H1 (cell line): Measurements from ENCODE around the gene IFNK. TPM values are rescaled to one million over a fixed set of nuclear protein-coding genes. Genes with fewer than 3 reads are reported as not detected.

Source experiments
- CTCF ChIA-PET: fragments of 300-600 bp; sonication (Branson Sonifier 250); formaldehyde crosslinking; loops from one replicate; lab custom pipeline; 2021; ENCODE audit not compliant: partially characterized antibody; lab: Charles Lee
- POLR2A ChIA-PET: fragments of 300-600 bp; sonication (Branson Sonifier 250); formaldehyde crosslinking; loops from one replicate; lab custom pipeline; 2021; ENCODE audit warnings: inconsistent platforms; ENCODE audit not compliant: partially characterized antibody; lab: Charles Lee
- DNase-seq, 2 experiments: peaks; one replicate each; pipeline versions ENCODE4 v3.0.0 to v3.0.0-alpha.2; 2010 to 2022; ENCODE audit warnings: low spot score in 2 of 2, low read depth in 1 of 2, mixed read lengths in 1 of 2
- FAIRE-seq: peaks from 2 replicates; lab custom pipeline; 2011; peaks lifted over from hg19 to GRCh38; lab: Jason Lieb, UNC
- H2AFZ ChIP-seq: 2 replicates; pipeline ENCODE4 v1.8.1; 2012; ENCODE audit warnings: low read length, inconsistent platforms
- H2AK5ac ChIP-seq: 2 replicates; pipeline ENCODE4 v1.6.1; 2013; ENCODE audit warnings: low read depth, low read length
- H2BK120ac ChIP-seq: replicated peaks from 2 replicates; pipeline ENCODE3; 2013; ENCODE audit warnings: low read depth, low read length, inconsistent platforms
- H2BK12ac ChIP-seq: 2 replicates; pipeline ENCODE4 v1.6.1; 2013; ENCODE audit warnings: low read depth, low read length
- H2BK15ac ChIP-seq: 2 replicates; pipeline ENCODE4 v1.6.1; 2013; ENCODE audit warnings: low read length
- H2BK20ac ChIP-seq: 2 replicates; pipeline ENCODE4 v1.6.1; 2013; ENCODE audit warnings: low read length
- H2BK5ac ChIP-seq: 2 replicates; pipeline ENCODE4 v1.6.1; 2013; ENCODE audit warnings: low read depth, low read length
- H3K14ac ChIP-seq: 2 replicates; pipeline ENCODE4 v1.6.1; 2013; ENCODE audit warnings: inconsistent platforms; ENCODE audit not compliant: insufficient read length
- H3K18ac ChIP-seq: 2 replicates; pipeline ENCODE4 v1.6.1; 2013; ENCODE audit warnings: low read length; ENCODE audit errors: extremely low read depth
- H3K23ac ChIP-seq: 2 replicates; pipeline ENCODE4 v1.6.1; 2013; ENCODE audit warnings: inconsistent platforms; ENCODE audit not compliant: insufficient read length
- H3K23me2 ChIP-seq: 2 replicates; pipeline ENCODE4 v1.6.1; 2013; ENCODE audit warnings: low read depth, low read length
- H3K27ac ChIP-seq: 2 replicates; pipeline ENCODE4 v1.6.1; 2011; ENCODE audit warnings: low read depth, low read length, inconsistent platforms
- H3K27me3 ChIP-seq, 4 experiments: replicated peaks in 1 of 4; 1 replicate in 1 of 4; 2 replicates in 3 of 4; pipeline versions ENCODE4 v1.6.1 to v1.8.1; 2011 to 2013; ENCODE audit warnings: low read length in 3 of 4, mild to moderate bottlenecking in 3 of 4, inconsistent platforms in 2 of 4, mixed read lengths in 2 of 4, moderate library complexity in 1 of 4; ENCODE audit not compliant: control insufficient read depth in 3 of 4, insufficient read depth in 3 of 4; ENCODE audit errors: extremely low read depth in 1 of 4
- H3K36me3 ChIP-seq, 4 experiments: 2 replicates each; pipeline versions ENCODE4 v1.6.1 to v1.8.1; 2011 to 2013; ENCODE audit warnings: mild to moderate bottlenecking in 4 of 4, low read length in 3 of 4, moderate library complexity in 2 of 4, control low read depth in 1 of 4, inconsistent platforms in 1 of 4; ENCODE audit not compliant: insufficient read depth in 4 of 4, control insufficient read depth in 2 of 4
- H3K4ac ChIP-seq: replicated peaks from 2 replicates; pipeline ENCODE3; 2013; ENCODE audit warnings: low read length, low read depth, mixed read lengths, inconsistent platforms; ENCODE audit not compliant: insufficient read length
- H3K4me1 ChIP-seq, 4 experiments: replicated peaks in 1 of 4; 1 replicate in 1 of 4; 2 replicates in 3 of 4; pipeline versions ENCODE4 v1.6.1 to v1.8.1; 2011 to 2013; ENCODE audit warnings: low read length in 3 of 4, inconsistent platforms in 2 of 4, mixed read lengths in 1 of 4; ENCODE audit not compliant: insufficient read depth in 4 of 4, control insufficient read depth in 3 of 4
- H3K4me2 ChIP-seq, 2 experiments: 2 replicates each; pipeline versions ENCODE4 v1.6.1 to v1.8.1; 2011 to 2013; ENCODE audit warnings: low read depth in 2 of 2, low read length in 2 of 2, control low read depth in 1 of 2, inconsistent platforms in 1 of 2, mild to moderate bottlenecking in 1 of 2; ENCODE audit not compliant: insufficient read depth in 1 of 2
- H3K4me3 ChIP-seq, 4 experiments: fragments of 200-600, 300-600 bp in 1 of 4; sonication (generic), shearing (Covaris generic), sonication (Bioruptor Twin) in 1 of 4; 2 replicates each; pipeline versions ENCODE4 v1.5.1 to v1.8.1; 2011 to 2016; ENCODE audit warnings: low read length in 4 of 4, low read depth in 3 of 4, control low read depth in 2 of 4, inconsistent platforms in 2 of 4, mild to moderate bottlenecking in 2 of 4, mixed read lengths in 1 of 4, moderate library complexity in 1 of 4; ENCODE audit not compliant: insufficient read depth in 2 of 4; ENCODE audit errors: extremely low read depth in 1 of 4
- H3K56ac ChIP-seq: replicated peaks from 2 replicates; pipeline ENCODE3; 2013; ENCODE audit warnings: low read depth, mild to moderate bottlenecking, mixed read lengths, low read length, inconsistent platforms; ENCODE audit not compliant: insufficient read length
- H3K79me1 ChIP-seq: 2 replicates; pipeline ENCODE4 v1.6.1; 2013; ENCODE audit warnings: low read depth, low read length, control low read depth
- H3K79me2 ChIP-seq, 2 experiments: 2 replicates each; pipeline versions ENCODE4 v1.6.1 to v1.8.1; 2012 to 2013; ENCODE audit warnings: low read length in 2 of 2, mild to moderate bottlenecking in 2 of 2, inconsistent platforms in 1 of 2; ENCODE audit not compliant: insufficient read depth in 2 of 2, control insufficient read depth in 1 of 2
- H3K9ac ChIP-seq, 4 experiments: replicated peaks in 1 of 4; 1 replicate in 1 of 4; 2 replicates in 3 of 4; pipeline versions ENCODE4 v1.6.1 to v1.8.1; 2011 to 2013; ENCODE audit warnings: low read depth in 3 of 4, low read length in 3 of 4, control low read depth in 2 of 4, mild to moderate bottlenecking in 2 of 4, moderate library complexity in 2 of 4, inconsistent platforms in 1 of 4; ENCODE audit errors: extremely low read depth in 1 of 4
- H3K9me3 ChIP-seq, 2 experiments: 2 replicates each; pipeline versions ENCODE4 v1.6.1 to v1.8.1; 2012 to 2013; ENCODE audit warnings: mild to moderate bottlenecking in 2 of 2, moderate library complexity in 2 of 2, control low read depth in 1 of 2, inconsistent platforms in 1 of 2, low read depth in 1 of 2, low read length in 1 of 2, mixed read lengths in 1 of 2; ENCODE audit not compliant: insufficient read depth in 2 of 2
- H4K20me1 ChIP-seq, 2 experiments: replicated peaks in 1 of 2; 2 replicates each; pipeline versions ENCODE3 to v1.8.1; 2011 to 2013; ENCODE audit warnings: inconsistent platforms in 2 of 2, low read length in 2 of 2, mild to moderate bottlenecking in 1 of 2; ENCODE audit not compliant: insufficient read depth in 2 of 2, control insufficient read depth in 1 of 2
- H4K5ac ChIP-seq: 2 replicates; pipeline ENCODE4 v1.6.1; 2013; ENCODE audit warnings: low read length, low read depth, mixed read lengths, inconsistent platforms; ENCODE audit not compliant: insufficient read length
- H4K8ac ChIP-seq: 2 replicates; pipeline ENCODE4 v1.8.0; 2013; ENCODE audit warnings: mild to moderate bottlenecking, moderate library complexity, low read length, inconsistent platforms; ENCODE audit not compliant: insufficient read depth; ENCODE audit errors: extremely low read depth
- H4K91ac ChIP-seq: replicated peaks from 2 replicates; pipeline ENCODE3; 2013; ENCODE audit warnings: low read length, mixed read lengths, inconsistent platforms; ENCODE audit not compliant: insufficient read length
- ASH2L ChIP-seq: fragments of 200-600, 300-600 bp; sonication (generic); IDR thresholded peaks from one replicate; pipeline ENCODE4 v1.7.1; 2017; ENCODE audit warnings: low read length
- CHD2 ChIP-seq: IDR thresholded peaks from 2 replicates; pipeline ENCODE4 v1.6.1; 2012; ENCODE audit warnings: low read length, improper control_type of control experiment
- EP300 ChIP-seq, 2 experiments: IDR thresholded peaks; 1 replicate in 1 of 2; 2 replicates in 1 of 2; pipeline ENCODE4 v1.6.1; 2011 to 2012; ENCODE audit warnings: low read depth in 2 of 2, low read length in 2 of 2, mild to moderate bottlenecking in 2 of 2, borderline replicate concordance in 1 of 2, inconsistent platforms in 1 of 2, moderate library complexity in 1 of 2
- HDAC6 ChIP-seq: IDR thresholded peaks from one replicate; pipeline ENCODE4 v1.7.1; 2012; ENCODE audit warnings: low read depth, mild to moderate bottlenecking, inconsistent platforms, low read length, moderate library complexity
- KDM1A ChIP-seq: fragments of 200-600, 300-600 bp; sonication (generic); IDR thresholded peaks from 2 replicates; pipeline ENCODE4 v1.7.1; 2016; ENCODE audit warnings: mild to moderate bottlenecking, low read length, borderline replicate concordance
- RBBP5 ChIP-seq: IDR thresholded peaks from 2 replicates; pipeline ENCODE4 v1.7.1; 2012; ENCODE audit warnings: low read depth, mild to moderate bottlenecking, inconsistent platforms, low read length, moderate library complexity, borderline replicate concordance
- SIX5 ChIP-seq: IDR thresholded peaks from 2 replicates; pipeline ENCODE4 v1.6.1; 2011; ENCODE audit warnings: mild to moderate bottlenecking, low read depth, low read length
- SP1 ChIP-seq: IDR thresholded peaks from 2 replicates; pipeline ENCODE4 v1.6.1; 2011; ENCODE audit warnings: low read depth, low read length
- TCF12 ChIP-seq: IDR thresholded peaks from 2 replicates; pipeline ENCODE4 v1.6.1; 2011; ENCODE audit warnings: low read depth, mild to moderate bottlenecking, low read length
- TEAD4 ChIP-seq: IDR thresholded peaks from 2 replicates; pipeline ENCODE4 v1.6.1; 2012; ENCODE audit warnings: low read depth, low read length, inconsistent platforms, mixed read lengths
- USF2 ChIP-seq: IDR thresholded peaks from 2 replicates; pipeline ENCODE4 v1.6.1; 2011; ENCODE audit warnings: low read length, improper control_type of control experiment
- WGBS, 2 experiments: shearing (Covaris generic) in 1 of 2; methylation state at CpG; one replicate each; pipeline versions ENCODE4 v1.1.6 to v1.1.7; 2013 to 2015; ENCODE audit warnings: low lambda C conversion rate in 2 of 2, mixed read lengths in 2 of 2, inconsistent platforms in 1 of 2, low coverage in 1 of 2, missing lambda C conversion rate in 1 of 2; ENCODE audit not compliant: insufficient replicate concordance in 2 of 2, insufficient coverage in 1 of 2, insufficient read length in 1 of 2; ENCODE audit errors: extremely low coverage in 1 of 2, missing lambda C conversion rate in 1 of 2; 5-methylcytosine and 5-hydroxymethylcytosine counted together
- polyA plus RNA-seq, 7 experiments: library from polyadenylated mRNA; depleted of rRNA in 3 of 7; stranded (reverse) in 5 of 7; unstranded in 2 of 7; fragments of >200 nt in 5 of 7; fragments of 200-250 nt in 2 of 7; gene quantifications; 1 replicate in 5 of 7; 2 replicates in 1 of 7; 4 replicates in 1 of 7; pipeline versions ENCODE4 v1.2.1 to v1.2.3, GENCODE V29; 2011 to 2013; ENCODE audit warnings: missing spikeins in 2 of 7, mixed read lengths in 2 of 7
- total RNA-seq: library from RNA; stranded (reverse); fragmentation: NEBNext Ultra II Directional; extraction: Animal tissue kit (Norgen Biotek cat#: 25700); gene quantifications from 2 replicates; pipeline ENCODE4 v1.2.1, GENCODE V29; 2021

IFNK gene
- total and polyA plus RNA-seq, 2 of the 8 experiments (the other 6 are each of a cell fraction or from before 2014, with no cell fraction given) = not detected

GRCh38 chr9:27487927-27488326, 36.2 kb upstream of the IFNK start:
- DNase-seq = no peak
- Histone ChIP-seq H2BK120ac (no peak overlapping the region), H3K4ac (no peak overlapping the region), H2BK12ac (no peak overlapping the region; the same call in 1 of the 2 replicates), H3K27me3 (no peaks in the 10 kb centered on the region), H3K4me1 (peaks cover 11 to 27% (median 18%) of the 10 kb centered on the region in 4 experiments; a peak in 6 of 7 replicates), H3K9me3 (no peaks in the 10 kb centered on the region), H3K79me1 (peaks cover 2% of the 10 kb centered on the region; the same call in 1 of the 2 replicates), H4K8ac (no peak overlapping the region), H3K23ac (no peak overlapping the region), H2BK20ac (no peak overlapping the region), H3K9ac (no peak overlapping the region), H2AFZ (no peak overlapping the region), H4K91ac (no peak overlapping the region), H4K5ac (no peak overlapping the region), H3K27ac (peak overlapping the region; percentile 22; the same call in 1 of the 2 replicates), H3K36me3 (no peaks in the 10 kb centered on the region), H4K20me1 (no peaks in the 10 kb centered on the region), H3K4me2 (peak overlapping the region; percentile 27 to 43; a peak in 3 of 4 replicates), H3K18ac (no peak overlapping the region), H3K56ac (no peak overlapping the region), H3K79me2 (peaks cover 0 to 3% of the 10 kb centered on the region in 2 experiments; a peak in 1 of 4 replicates), H3K23me2 (no peaks in the 10 kb centered on the region), H3K14ac (no peak overlapping the region), H2BK15ac (no peak overlapping the region), H2AK5ac (no peak overlapping the region), H3K4me3 (no peak overlapping the region; a peak in 1 of 8 replicates), H2BK5ac (no peak overlapping the region)
- ChIA-PET CTCF (interaction anchor here (0.6 to 5.2 kb wide), 6 partner anchors 9 to 667 kb away, joined by 3 to 32 read pairs (median 12); partner anchors contain the start of gene MOB3B), POLR2A (no interaction called here)
- peak; percentile 28 for FAIRE-seq
- WGBS, 2 experiments = 81% methylated on average over 1 of the region's 1 CpG; no CpG with 5 or more reads in 1 of the 2 experiments
- TF ChIP-seq KDM1A (no peak), TCF12 (0 out of 2 replicates have a peak, but pooled peaks have one; percentile 70), ASH2L (peak; percentile 57), RBBP5 (peak; percentile 45; the same call in 1 of the 2 replicates), EP300 (IDR thresholded peaks at IDR 0.05; ENCODE audit: borderline replicate concordance in 1 of 2, low read depth in 2 of 2, low read length in 2 of 2) (peak in 1 of 2 experiments; percentile 59; a peak in 1 of 3 replicates), SIX5 (no peak), TEAD4 (peak; percentile 36; the same call in 1 of the 2 replicates), SP1 (peak; percentile 66; the same call in 1 of the 2 replicates), USF2 (peak; percentile 34; the same call in 1 of the 2 replicates), CHD2 (no peak), HDAC6 (no peak)
